Measurements from ENCODE around the gene MSH5. TPM values are rescaled to one million over a fixed set of nuclear protein-coding genes. Genes with fewer than 3 reads are reported as not detected.
A peak's percentile ranks its signal among the peaks of the same experiment; 100 is the strongest.

MSH5 gene
- total RNA-seq, 1 donor from 2014 or later = 48.2 TPM

GRCh38 chr6:31761343-31761742 lies 21.5 kb downstream of the MSH5 start:
- Mint-ChIP-seq H3K4me3 (no peak overlapping the region), H3K4me1 (peaks cover 12% of the 10 kb centered on the region), H3K27ac (no peak overlapping the region), H3K36me3 (peaks cover 7% of the 10 kb centered on the region), H3K9me3 (no peaks in the 10 kb centered on the region), H3K27me3 (ENCODE audit: low read depth) (no peaks in the 10 kb centered on the region)
- TF ChIP-seq CTCF (IDR thresholded peaks at IDR 0.05; ENCODE audit: unreplicated experiment) = no peak
- DNase-seq (ENCODE audit: low spot score in 2 of 2, unreplicated experiment in 2 of 2) = no peak

GRCh38 chr6:31762356-31762755 lies 22.6 kb downstream of the MSH5 start, which contains the start of gene SAPCD1:
Gene SAPCD1 (plus strand): TSS chr6:31762656. CDS start chr6:31763055, 399 bp downstream.
- no peak within 1 kb of the TSS for H3K27ac Mint-ChIP-seq
- H3K4me3 Mint-ChIP-seq = no peak within 1 kb of the TSS
- TF ChIP-seq CTCF (IDR thresholded peaks at IDR 0.05; ENCODE audit: unreplicated experiment) = no peak
- H3K9me3 Mint-ChIP-seq = no peaks in the 10 kb centered on the region
- peaks cover 7% of the 10 kb centered on the region for H3K36me3 Mint-ChIP-seq
- H3K27me3 Mint-ChIP-seq (ENCODE audit: low read depth) = no peaks in the 10 kb centered on the region
- DNase-seq (ENCODE audit: low spot score in 2 of 2, unreplicated experiment in 2 of 2) = no peak
- peaks cover 12% of the 10 kb centered on the region for H3K4me1 Mint-ChIP-seq

- H3K9me3 Mint-ChIP-seq = no peaks in the 10 kb centered on the region
- no peak overlapping the region for H3K4me3 Mint-ChIP-seq
- H3K4me1 Mint-ChIP-seq = peaks cover 12% of the 10 kb centered on the region
- no peak overlapping the region for H3K27ac Mint-ChIP-seq
- H3K27me3 Mint-ChIP-seq (ENCODE audit: low read depth) = no peaks in the 10 kb centered on the region
- H3K36me3 Mint-ChIP-seq = peaks cover 7% of the 10 kb centered on the region
- no peak for TF ChIP-seq CTCF (IDR thresholded peaks at IDR 0.05; ENCODE audit: unreplicated experiment)
- DNase-seq (ENCODE audit: low spot score in 2 of 2, unreplicated experiment in 2 of 2) = no peak
These were observed 23.2 kb downstream of the MSH5 start for GRCh38 chr6:31762878-31763618.

- TF ChIP-seq CTCF (IDR thresholded peaks at IDR 0.05; ENCODE audit: unreplicated experiment) = no peak
- Mint-ChIP-seq H3K4me1 (peaks cover 12% of the 10 kb centered on the region), H3K27me3 (ENCODE audit: low read depth) (no peaks in the 10 kb centered on the region), H3K9me3 (no peaks in the 10 kb centered on the region), H3K36me3 (peaks cover 7% of the 10 kb centered on the region), H3K4me3 (no peak overlapping the region), H3K27ac (no peak overlapping the region)
- DNase-seq (ENCODE audit: low spot score in 2 of 2, unreplicated experiment in 2 of 2) = no peak
These were observed 23.8 kb downstream of the MSH5 start for GRCh38 chr6:31763619-31763940.

GRCh38 chr6:31764198-31764597 lies 24.4 kb downstream of the MSH5 start:
- Mint-ChIP-seq H3K36me3 (peaks cover 3% of the 10 kb centered on the region), H3K4me3 (no peak overlapping the region), H3K9me3 (no peaks in the 10 kb centered on the region), H3K27ac (peak overlapping the region; percentile 57), H3K4me1 (peaks cover 12% of the 10 kb centered on the region), H3K27me3 (ENCODE audit: low read depth) (no peaks in the 10 kb centered on the region)
- TF ChIP-seq CTCF (IDR thresholded peaks at IDR 0.05; ENCODE audit: unreplicated experiment) = no peak
- DNase-seq (ENCODE audit: low spot score in 2 of 2, unreplicated experiment in 2 of 2) = no peak

Measured in mesothelial cell of epicardium (in vitro differentiated cells).